K562 treated with DMSO at 1 percent for 12 hours (cell line): ENCODE data around the gene APBB3. TPM values are rescaled to one million over a fixed set of nuclear protein-coding genes. Genes with fewer than 3 reads are reported as not detected.

ENCODE experiments used
- total RNA-seq: library from RNA; unstranded; fragments of 300-600 nt; gene quantifications from 2 replicates; pipeline ENCODE4 v1.2.3, GENCODE V29; 2022; ENCODE audit not compliant: insufficient read depth

Gene APBB3
- total RNA-seq: 7.1 and 18.0 TPM in 2 replicates

GRCh38 chr5:140564196-140565023 lies at the start of gene APBB3, which contains the start of gene SLC35A4:
APBB3 (minus strand) TSS chr5:140564598; CDS start chr5:140564245, 353 bp downstream.
SLC35A4 (plus strand) TSS chr5:140564828; CDS start chr5:140567170, 2,342 bp downstream.

GRCh38 chr5:140557136-140557805 lies 7.1 kb downstream of the APBB3 start, which contains the start of gene SRA1:
SRA1 (minus strand) TSS chr5:140557473; CDS start chr5:140557452, 21 bp downstream.

GRCh38 chr5:140547508-140548299 lies 16.7 kb downstream of the APBB3 start, which contains the start of gene EIF4EBP3:
EIF4EBP3 (plus strand) TSS chr5:140547662; CDS start chr5:140547738, 76 bp downstream.

Other genes starting within 250 kb of the APBB3 start
- gene HBEGF, start 218.0 kb downstream of the APBB3 start, total RNA-seq: 0.57 and 2.9 TPM in 2 replicates
- not detected in 2 replicates for gene SLC4A9, start 204.4 kb downstream of the APBB3 start, total RNA-seq
- gene ANKHD1, start 162.8 kb downstream of the APBB3 start, total RNA-seq: 23.4 and 87.3 TPM in 2 replicates
- 5.1 TPM in 1 of 2 replicates, not detected in the other for gene EIF4EBP3, start 16.9 kb downstream of the APBB3 start, total RNA-seq
- 32.8 and 34.4 TPM in 2 replicates for gene SRA1, start 7.1 kb downstream of the APBB3 start, total RNA-seq
- gene SLC35A4, start 230 bp upstream of the APBB3 start, total RNA-seq: 77.4 and 188 TPM in 2 replicates
- 0.75 and 1.0 TPM in 2 replicates for gene CD14, start 68.6 kb upstream of the APBB3 start, total RNA-seq
- 13.5 and 15.1 TPM in 2 replicates for gene TMCO6, start 74.9 kb upstream of the APBB3 start, total RNA-seq
- gene NDUFA2, start 83.0 kb upstream of the APBB3 start, total RNA-seq: 208 and 301 TPM in 2 replicates
- gene IK, start 83.2 kb upstream of the APBB3 start, total RNA-seq: 122 and 166 TPM in 2 replicates
- 26.9 and 42.6 TPM in 2 replicates for gene WDR55, start 100.3 kb upstream of the APBB3 start, total RNA-seq
- 1.4 and 2.0 TPM in 2 replicates for gene DND1, start 109.0 kb upstream of the APBB3 start, total RNA-seq
- 43.2 and 73.1 TPM in 2 replicates for gene HARS1, start 126.8 kb upstream of the APBB3 start, total RNA-seq
- 15.7 and 21.4 TPM in 2 replicates for gene HARS2, start 126.9 kb upstream of the APBB3 start, total RNA-seq
- gene ZMAT2, start 135.8 kb upstream of the APBB3 start, total RNA-seq: 42.5 and 46.1 TPM in 2 replicates
- gene PCDHA1, start 221.5 kb upstream of the APBB3 start, total RNA-seq: not detected in 2 replicates
- not detected in 2 replicates for gene PCDHA2, start 230.3 kb upstream of the APBB3 start, total RNA-seq
- gene PCDHA3, start 236.5 kb upstream of the APBB3 start, total RNA-seq: not detected in 2 replicates
- gene PCDHA4, start 242.5 kb upstream of the APBB3 start, total RNA-seq: not detected in 2 replicates